Measurements from ENCODE around the gene ZNF827.

DNA sequence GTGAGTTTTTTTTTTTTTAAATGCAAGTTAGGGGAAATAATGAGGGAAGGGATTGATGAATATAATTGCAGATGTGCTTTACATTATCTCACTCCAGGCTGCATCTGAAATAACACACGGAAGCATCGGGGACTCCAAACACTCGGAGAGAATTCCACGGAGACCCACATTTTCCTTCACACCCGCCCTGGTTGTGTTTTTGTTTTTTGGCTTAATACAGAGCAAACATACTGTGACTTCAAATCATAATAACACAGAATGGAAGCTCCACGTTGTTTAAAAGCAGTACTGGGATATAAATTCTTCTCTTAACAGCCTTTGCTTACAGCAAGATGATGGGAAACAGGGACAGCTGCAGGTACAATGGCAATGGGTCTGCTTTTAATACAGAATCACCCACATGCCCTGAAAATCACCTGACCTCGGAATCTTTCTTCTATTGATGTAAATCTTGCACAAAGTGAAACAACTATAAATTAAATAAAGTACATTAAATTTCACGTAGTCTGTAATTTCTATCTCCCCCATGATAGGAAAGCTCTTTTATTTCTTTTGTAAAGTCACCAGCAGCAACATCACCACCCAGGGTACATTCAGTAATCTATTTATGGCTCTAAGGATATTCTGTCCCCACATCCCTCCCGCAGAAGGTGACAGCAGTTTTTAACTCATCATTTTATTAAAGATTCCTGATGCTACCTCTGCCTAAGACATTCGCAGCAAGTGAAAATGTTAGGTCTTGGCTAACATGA lies 119.3 kb downstream of the ZNF827 start:
- TF ChIP-seq CTCF (conservative IDR thresholded peaks at IDR 0.05; ENCODE audit: low read depth, low read length) (no peak), EZH2 (IDR thresholded peaks at IDR 0.05; ENCODE audit: low read length, unreplicated experiment) (no peak), EZH2phosphoT487 (IDR thresholded peaks at IDR 0.05; ENCODE audit: borderline replicate concordance, low read length) (no peak)

Data from PC-3 (cell line).